ENCODE measurements around the gene METTL3. TPM values are rescaled to one million over a fixed set of nuclear protein-coding genes. Genes with fewer than 3 reads are reported as not detected.

Gene METTL3
- polyA plus RNA-seq, 1 experiment, result 66.3 TPM

GRCh38 chr14:21501568-21501967, 9.6 kb downstream of the METTL3 start:
- POLR2A ChIA-PET, result interaction anchor here (1.4 kb wide), 1 partner anchor 10 kb away, joined by 5 read pairs; the partner anchor contains the start of gene METTL3
- no peak for DNase-seq (ENCODE audit: low read depth, low spot score)
- no peaks in the 10 kb centered on the region for H3K9me3 ChIP-seq (ENCODE audit: control insufficient read depth, insufficient read depth, low read length)
- no peak overlapping the region for H3K27ac ChIP-seq (ENCODE audit: low read depth, low read length)
- H3K4me3 ChIP-seq (ENCODE audit: low read depth, low read length), result no peak overlapping the region
- TF ChIP-seq CTCF (IDR thresholded peaks at IDR 0.05; ENCODE audit: low read depth, low read length), result no peak
- CTCF ChIA-PET, result interaction anchor here (1.1 to 3.1 kb wide), 3 partner anchors 9 to 56 kb away, joined by 4 to 18 read pairs (median 6); partner anchors contain the start of genes METTL3 and TOX4
- no peaks in the 10 kb centered on the region for H3K27me3 ChIP-seq (ENCODE audit: control insufficient read depth, insufficient read depth, low read length)

- POLR2A ChIA-PET, result interaction anchor here (0.6 to 1.3 kb wide), 2 partner anchors 13 to 58 kb away, joined by 3 read pairs; no protein-coding TSS in a partner anchor
- no peak for DNase-seq (ENCODE audit: low read depth, low spot score)
- Histone ChIP-seq H3K27me3 (ENCODE audit: control insufficient read depth, insufficient read depth, low read length) (no peaks in the 10 kb centered on the region), H3K27ac (ENCODE audit: low read depth, low read length) (peak overlapping the region; percentile 49), H3K4me3 (ENCODE audit: low read depth, low read length) (no peak overlapping the region), H3K9me3 (ENCODE audit: control insufficient read depth, insufficient read depth, low read length) (no peaks in the 10 kb centered on the region)
- TF ChIP-seq CTCF (IDR thresholded peaks at IDR 0.05; ENCODE audit: low read depth, low read length), result peak; percentile 54
- CTCF ChIA-PET, result interaction anchor here (0.8 to 2.1 kb wide), 27 partner anchors 10 to 244 kb away, joined by 3 to 54 read pairs (median 5); partner anchors contain the start of genes CHD8, METTL3, RAB2B and SALL2
Measured at GRCh38 chr14:21498540-21499526, 12.3 kb downstream of the METTL3 start.

GRCh38 chr14:21496453-21496852, 14.7 kb downstream of the METTL3 start:
- ChIA-PET CTCF (interaction anchor here (1.1 to 1.6 kb wide), 2 partner anchors 15 kb away, joined by 3 read pairs; partner anchors contain the start of gene METTL3), POLR2A (interaction anchor here (0.8 to 2.4 kb wide), 2 partner anchors 15 to 21 kb away, joined by 3 to 12 read pairs; partner anchors contain the start of gene METTL3)
- Histone ChIP-seq H3K27ac (ENCODE audit: low read depth, low read length) (peak overlapping the region; percentile 54), H3K9me3 (ENCODE audit: control insufficient read depth, insufficient read depth, low read length) (no peaks in the 10 kb centered on the region), H3K27me3 (ENCODE audit: control insufficient read depth, insufficient read depth, low read length) (no peaks in the 10 kb centered on the region), H3K4me3 (ENCODE audit: low read depth, low read length) (no peak overlapping the region)
- TF ChIP-seq CTCF (IDR thresholded peaks at IDR 0.05; ENCODE audit: low read depth, low read length), result no peak
- DNase-seq (ENCODE audit: low read depth, low spot score), result peak; percentile 34

GRCh38 chr14:21494902-21495762, 16.0 kb downstream of the METTL3 start:
- TF ChIP-seq CTCF (IDR thresholded peaks at IDR 0.05; ENCODE audit: low read depth, low read length), result no peak
- Histone ChIP-seq H3K4me3 (ENCODE audit: low read depth, low read length) (no peak overlapping the region), H3K27me3 (ENCODE audit: control insufficient read depth, insufficient read depth, low read length) (no peaks in the 10 kb centered on the region), H3K27ac (ENCODE audit: low read depth, low read length) (peak overlapping the region; percentile 57), H3K9me3 (ENCODE audit: control insufficient read depth, insufficient read depth, low read length) (no peaks in the 10 kb centered on the region)
- POLR2A ChIA-PET, result interaction anchor here (0.6 to 2.4 kb wide), 3 partner anchors 16 to 242 kb away, joined by 3 to 12 read pairs (median 7); partner anchors contain the start of gene METTL3
- CTCF ChIA-PET, result interaction anchor here (0.7 to 2.8 kb wide), 4 partner anchors 13 to 66 kb away, joined by 3 to 20 read pairs (median 3); partner anchors contain the start of genes RAB2B and TOX4
- no peak for DNase-seq (ENCODE audit: low read depth, low spot score)

Measured in AG04450 (cell line).